H1 (cell line): ENCODE results near the gene DTX3.

ENCODE experiments used
- BRCA1 ChIP-seq: IDR thresholded peaks from 2 replicates; pipeline ENCODE4 v1.6.1; 2012; ENCODE audit warnings: low read depth, low read length, improper control_type of control experiment
- KDM1A ChIP-seq: fragments of 200-600, 300-600 bp; sonication (generic); IDR thresholded peaks from 2 replicates; pipeline ENCODE4 v1.7.1; 2016; ENCODE audit warnings: mild to moderate bottlenecking, low read length, borderline replicate concordance
- POLR2A ChIP-seq, 2 experiments: IDR thresholded peaks; 1 replicate in 1 of 2; 2 replicates in 1 of 2; pipeline ENCODE4 v1.6.1; 2011; ENCODE audit warnings: low read depth in 2 of 2, low read length in 2 of 2, mild to moderate bottlenecking in 2 of 2; ENCODE audit errors: control extremely low read depth in 1 of 2
- RAD21 ChIP-seq, 2 experiments: IDR thresholded peaks in 1 of 2; conservative IDR thresholded peaks in 1 of 2; 2 replicates each; pipeline ENCODE4 v1.6.1; 2011; ENCODE audit warnings: low read depth in 2 of 2, low read length in 2 of 2, improper control_type of control experiment in 1 of 2, inconsistent platforms in 1 of 2, mild to moderate bottlenecking in 1 of 2, moderate library complexity in 1 of 2
- TF ChIP-seq, protein P1 (sequence below), 3 experiments: IDR thresholded peaks; 1 replicate in 2 of 3; 2 replicates in 1 of 3; pipeline versions ENCODE4 v1.5.1 to v1.6.1; 2011; ENCODE audit warnings: low read length in 3 of 3, mild to moderate bottlenecking in 3 of 3, inconsistent platforms in 2 of 3, low read depth in 1 of 3, moderate library complexity in 1 of 3; ENCODE audit not compliant: insufficient read depth in 1 of 3; ENCODE audit errors: control extremely low read depth in 1 of 3
- TF ChIP-seq, protein P2 (sequence below): IDR thresholded peaks from 2 replicates; pipeline ENCODE4 v1.6.1; 2012; ENCODE audit warnings: inconsistent platforms

DNA sequence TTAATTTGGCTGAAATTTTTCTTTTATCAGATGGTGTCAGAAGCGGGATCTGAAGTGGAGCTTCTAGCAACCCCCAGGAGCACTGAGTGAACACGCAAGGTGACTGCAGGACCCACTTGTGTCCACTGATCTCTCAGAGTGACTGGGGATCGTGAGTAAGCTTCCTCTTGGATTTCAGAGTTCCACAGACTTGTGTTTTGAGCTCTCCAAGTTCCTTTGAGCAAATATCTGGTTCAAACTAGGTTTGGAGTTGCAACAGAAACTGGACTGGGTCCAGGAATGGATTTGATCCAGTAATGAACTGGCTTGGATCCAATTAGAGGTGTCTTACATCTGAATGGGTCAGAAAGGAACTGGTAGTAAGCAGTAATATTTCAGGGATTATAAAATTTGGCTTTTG lies 53.1 kb downstream of the DTX3 start:
- TF ChIP-seq, protein P1, sequence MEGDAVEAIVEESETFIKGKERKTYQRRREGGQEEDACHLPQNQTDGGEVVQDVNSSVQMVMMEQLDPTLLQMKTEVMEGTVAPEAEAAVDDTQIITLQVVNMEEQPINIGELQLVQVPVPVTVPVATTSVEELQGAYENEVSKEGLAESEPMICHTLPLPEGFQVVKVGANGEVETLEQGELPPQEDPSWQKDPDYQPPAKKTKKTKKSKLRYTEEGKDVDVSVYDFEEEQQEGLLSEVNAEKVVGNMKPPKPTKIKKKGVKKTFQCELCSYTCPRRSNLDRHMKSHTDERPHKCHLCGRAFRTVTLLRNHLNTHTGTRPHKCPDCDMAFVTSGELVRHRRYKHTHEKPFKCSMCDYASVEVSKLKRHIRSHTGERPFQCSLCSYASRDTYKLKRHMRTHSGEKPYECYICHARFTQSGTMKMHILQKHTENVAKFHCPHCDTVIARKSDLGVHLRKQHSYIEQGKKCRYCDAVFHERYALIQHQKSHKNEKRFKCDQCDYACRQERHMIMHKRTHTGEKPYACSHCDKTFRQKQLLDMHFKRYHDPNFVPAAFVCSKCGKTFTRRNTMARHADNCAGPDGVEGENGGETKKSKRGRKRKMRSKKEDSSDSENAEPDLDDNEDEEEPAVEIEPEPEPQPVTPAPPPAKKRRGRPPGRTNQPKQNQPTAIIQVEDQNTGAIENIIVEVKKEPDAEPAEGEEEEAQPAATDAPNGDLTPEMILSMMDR (IDR thresholded peaks at IDR 0.05; ENCODE audit: control extremely low read depth in 1 of 3, insufficient read depth in 1 of 3, low read depth in 1 of 3, low read length in 3 of 3): no peak
- TF ChIP-seq RAD21 (IDR thresholded peaks at IDR 0.05 in 1 of 2, conservative IDR thresholded peaks at IDR 0.05 in 1 of 2; ENCODE audit: low read depth in 2 of 2, low read length in 2 of 2) (no peak), POLR2A (IDR thresholded peaks at IDR 0.05; ENCODE audit: control extremely low read depth in 1 of 2, low read depth in 2 of 2, low read length in 2 of 2) (no peak), KDM1A (no peak), BRCA1 (no peak)
- TF ChIP-seq, protein P2, sequence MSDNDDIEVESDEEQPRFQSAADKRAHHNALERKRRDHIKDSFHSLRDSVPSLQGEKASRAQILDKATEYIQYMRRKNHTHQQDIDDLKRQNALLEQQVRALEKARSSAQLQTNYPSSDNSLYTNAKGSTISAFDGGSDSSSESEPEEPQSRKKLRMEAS: no peak
